ENCODE data around the gene CYP24A1.

Gene CYP24A1

GRCh38 chr20:54173653-54174456, at the start of gene CYP24A1:
TSS of gene CYP24A1 (minus strand) at chr20:54173986. CDS start at chr20:54173579, 407 bp downstream.
- no peak within 1 kb of the TSS for H3K4me3 ChIP-seq (ENCODE audit: low read depth in 1 of 2, low read length in 2 of 2)
- peaks cover 46 to 65% of the 10 kb centered on the region in 2 donors for H3K27me3 ChIP-seq (ENCODE audit: control insufficient read depth in 1 of 2, insufficient read depth in 2 of 2, low read length in 2 of 2)
- peaks cover 0 to 3% of the 10 kb centered on the region in 2 donors for H3K4me1 ChIP-seq (ENCODE audit: control insufficient read depth in 1 of 2, insufficient read depth in 2 of 2, low read length in 2 of 2)
- H3K9me3 ChIP-seq (ENCODE audit: control insufficient read depth in 1 of 2, low read length in 2 of 2): no peaks in the 10 kb centered on the region
- H3K36me3 ChIP-seq (ENCODE audit: control insufficient read depth in 1 of 2, insufficient read depth in 2 of 2, low read length in 2 of 2): no peaks in the 10 kb centered on the region
- H3K27ac ChIP-seq (ENCODE audit: low read depth, low read length): no peak within 1 kb of the TSS
- no peak within 1 kb of the TSS for H3K9ac ChIP-seq (ENCODE audit: low read depth in 1 of 2, low read length in 2 of 2)

GRCh38 chr20:54223285-54223684, 49.5 kb upstream of the CYP24A1 start:
- Histone ChIP-seq H3K27me3 (ENCODE audit: control insufficient read depth in 1 of 2, insufficient read depth in 2 of 2, low read length in 2 of 2) (no peaks in the 10 kb centered on the region), H3K27ac (ENCODE audit: low read depth, low read length) (no peak overlapping the region), H3K9ac (ENCODE audit: low read depth in 1 of 2, low read length in 2 of 2) (no peak overlapping the region), H3K4me3 (ENCODE audit: low read depth in 1 of 2, low read length in 2 of 2) (no peak overlapping the region), H3K4me1 (ENCODE audit: control insufficient read depth in 1 of 2, insufficient read depth in 2 of 2, low read length in 2 of 2) (no peaks in the 10 kb centered on the region), H3K36me3 (ENCODE audit: control insufficient read depth in 1 of 2, insufficient read depth in 2 of 2, low read length in 2 of 2) (no peaks in the 10 kb centered on the region), H3K9me3 (ENCODE audit: control insufficient read depth in 1 of 2, low read length in 2 of 2) (no peaks in the 10 kb centered on the region)

GRCh38 chr20:54221996-54222890, 48.5 kb upstream of the CYP24A1 start:
- no peak overlapping the region for H3K27ac ChIP-seq (ENCODE audit: low read depth, low read length)
- no peaks in the 10 kb centered on the region for H3K27me3 ChIP-seq (ENCODE audit: control insufficient read depth in 1 of 2, insufficient read depth in 2 of 2, low read length in 2 of 2)
- H3K4me1 ChIP-seq (ENCODE audit: control insufficient read depth in 1 of 2, insufficient read depth in 2 of 2, low read length in 2 of 2): no peaks in the 10 kb centered on the region
- no peaks in the 10 kb centered on the region for H3K9me3 ChIP-seq (ENCODE audit: control insufficient read depth in 1 of 2, low read length in 2 of 2)
- H3K36me3 ChIP-seq (ENCODE audit: control insufficient read depth in 1 of 2, insufficient read depth in 2 of 2, low read length in 2 of 2): peaks cover 0 to 3% of the 10 kb centered on the region in 2 donors
- no peak overlapping the region for H3K4me3 ChIP-seq (ENCODE audit: low read depth in 1 of 2, low read length in 2 of 2)
- H3K9ac ChIP-seq (ENCODE audit: low read depth in 1 of 2, low read length in 2 of 2): no peak overlapping the region

GRCh38 chr20:54221353-54221752, 47.6 kb upstream of the CYP24A1 start:
- H3K27me3 ChIP-seq (ENCODE audit: control insufficient read depth in 1 of 2, insufficient read depth in 2 of 2, low read length in 2 of 2): no peaks in the 10 kb centered on the region
- no peak overlapping the region for H3K4me3 ChIP-seq (ENCODE audit: low read depth in 1 of 2, low read length in 2 of 2)
- no peaks in the 10 kb centered on the region for H3K4me1 ChIP-seq (ENCODE audit: control insufficient read depth in 1 of 2, insufficient read depth in 2 of 2, low read length in 2 of 2)
- no peak overlapping the region for H3K9ac ChIP-seq (ENCODE audit: low read depth in 1 of 2, low read length in 2 of 2)
- H3K27ac ChIP-seq (ENCODE audit: low read depth, low read length): no peak overlapping the region
- H3K9me3 ChIP-seq (ENCODE audit: control insufficient read depth in 1 of 2, low read length in 2 of 2): no peaks in the 10 kb centered on the region
- H3K36me3 ChIP-seq (ENCODE audit: control insufficient read depth in 1 of 2, insufficient read depth in 2 of 2, low read length in 2 of 2): peaks cover 0 to 9% of the 10 kb centered on the region in 2 donors

- H3K27me3 ChIP-seq (ENCODE audit: control insufficient read depth in 1 of 2, insufficient read depth in 2 of 2, low read length in 2 of 2): no peaks in the 10 kb centered on the region
- H3K36me3 ChIP-seq (ENCODE audit: control insufficient read depth in 1 of 2, insufficient read depth in 2 of 2, low read length in 2 of 2): peaks cover 3 to 9% of the 10 kb centered on the region in 2 donors
- no peaks in the 10 kb centered on the region for H3K9me3 ChIP-seq (ENCODE audit: control insufficient read depth in 1 of 2, low read length in 2 of 2)
- no peak overlapping the region for H3K4me3 ChIP-seq (ENCODE audit: low read depth in 1 of 2, low read length in 2 of 2)
- H3K27ac ChIP-seq (ENCODE audit: low read depth, low read length): no peak overlapping the region
- no peak overlapping the region for H3K9ac ChIP-seq (ENCODE audit: low read depth in 1 of 2, low read length in 2 of 2)
- H3K4me1 ChIP-seq (ENCODE audit: control insufficient read depth in 1 of 2, insufficient read depth in 2 of 2, low read length in 2 of 2): no peaks in the 10 kb centered on the region
Measured at GRCh38 chr20:54220722-54221121, 46.9 kb upstream of the CYP24A1 start.

- H3K9ac ChIP-seq (ENCODE audit: low read depth in 1 of 2, low read length in 2 of 2): no peak overlapping the region
- H3K27me3 ChIP-seq (ENCODE audit: control insufficient read depth in 1 of 2, insufficient read depth in 2 of 2, low read length in 2 of 2): no peaks in the 10 kb centered on the region
- peaks cover 3 to 17% of the 10 kb centered on the region in 2 donors for H3K36me3 ChIP-seq (ENCODE audit: control insufficient read depth in 1 of 2, insufficient read depth in 2 of 2, low read length in 2 of 2)
- no peak overlapping the region for H3K4me3 ChIP-seq (ENCODE audit: low read depth in 1 of 2, low read length in 2 of 2)
- no peaks in the 10 kb centered on the region for H3K4me1 ChIP-seq (ENCODE audit: control insufficient read depth in 1 of 2, insufficient read depth in 2 of 2, low read length in 2 of 2)
- H3K9me3 ChIP-seq (ENCODE audit: control insufficient read depth in 1 of 2, low read length in 2 of 2): no peaks in the 10 kb centered on the region
- H3K27ac ChIP-seq (ENCODE audit: low read depth, low read length): no peak overlapping the region
Measured at GRCh38 chr20:54219751-54220426, 46.1 kb upstream of the CYP24A1 start.

- Histone ChIP-seq H3K36me3 (ENCODE audit: control insufficient read depth in 1 of 2, insufficient read depth in 2 of 2, low read length in 2 of 2) (peaks cover 3 to 20% of the 10 kb centered on the region in 2 donors), H3K4me3 (ENCODE audit: low read depth in 1 of 2, low read length in 2 of 2) (no peak overlapping the region), H3K4me1 (ENCODE audit: control insufficient read depth in 1 of 2, insufficient read depth in 2 of 2, low read length in 2 of 2) (no peaks in the 10 kb centered on the region), H3K9ac (ENCODE audit: low read depth in 1 of 2, low read length in 2 of 2) (no peak overlapping the region), H3K27me3 (ENCODE audit: control insufficient read depth in 1 of 2, insufficient read depth in 2 of 2, low read length in 2 of 2) (no peaks in the 10 kb centered on the region), H3K9me3 (ENCODE audit: control insufficient read depth in 1 of 2, low read length in 2 of 2) (no peaks in the 10 kb centered on the region), H3K27ac (ENCODE audit: low read depth, low read length) (no peak overlapping the region)
Measured at GRCh38 chr20:54218470-54218869, 44.7 kb upstream of the CYP24A1 start.

GRCh38 chr20:54217762-54218161, 44.0 kb upstream of the CYP24A1 start:
- H3K27me3 ChIP-seq (ENCODE audit: control insufficient read depth in 1 of 2, insufficient read depth in 2 of 2, low read length in 2 of 2): no peaks in the 10 kb centered on the region
- H3K4me3 ChIP-seq (ENCODE audit: low read depth in 1 of 2, low read length in 2 of 2): no peak overlapping the region
- H3K9ac ChIP-seq (ENCODE audit: low read depth in 1 of 2, low read length in 2 of 2): no peak overlapping the region
- H3K27ac ChIP-seq (ENCODE audit: low read depth, low read length): no peak overlapping the region
- H3K36me3 ChIP-seq (ENCODE audit: control insufficient read depth in 1 of 2, insufficient read depth in 2 of 2, low read length in 2 of 2): peaks cover 3 to 20% of the 10 kb centered on the region in 2 donors
- no peaks in the 10 kb centered on the region for H3K4me1 ChIP-seq (ENCODE audit: control insufficient read depth in 1 of 2, insufficient read depth in 2 of 2, low read length in 2 of 2)
- no peaks in the 10 kb centered on the region for H3K9me3 ChIP-seq (ENCODE audit: control insufficient read depth in 1 of 2, low read length in 2 of 2)

GRCh38 chr20:54215157-54215789, 41.5 kb upstream of the CYP24A1 start:
- no peak overlapping the region for H3K27ac ChIP-seq (ENCODE audit: low read depth, low read length)

More at GRCh38 chr20:54215157-54215789, 41.5 kb upstream of the CYP24A1 start:
- H3K4me3 ChIP-seq (ENCODE audit: low read depth in 1 of 2, low read length in 2 of 2): no peak overlapping the region
- no peaks in the 10 kb centered on the region for H3K4me1 ChIP-seq (ENCODE audit: control insufficient read depth in 1 of 2, insufficient read depth in 2 of 2, low read length in 2 of 2)
- H3K9ac ChIP-seq (ENCODE audit: low read depth in 1 of 2, low read length in 2 of 2): no peak overlapping the region
- peaks cover 3 to 20% of the 10 kb centered on the region in 2 donors for H3K36me3 ChIP-seq (ENCODE audit: control insufficient read depth in 1 of 2, insufficient read depth in 2 of 2, low read length in 2 of 2)
- H3K27me3 ChIP-seq (ENCODE audit: control insufficient read depth in 1 of 2, insufficient read depth in 2 of 2, low read length in 2 of 2): no peaks in the 10 kb centered on the region
- no peaks in the 10 kb centered on the region for H3K9me3 ChIP-seq (ENCODE audit: control insufficient read depth in 1 of 2, low read length in 2 of 2)
